MG63 (cell line): ENCODE results near the gene GLT8D1. TPM values are rescaled to one million over a fixed set of nuclear protein-coding genes. Genes with fewer than 3 reads are reported as not detected.

Source experiments
- DNase-seq: peaks from one replicate; pipeline ENCODE4 v3.0.0-alpha.2; 2020
- H3K27me3 ChIP-seq: fragments of 250-450 bp; sonication (Bioruptor Pico); 2 replicates; pipeline ENCODE4 v1.5.1; 2020; ENCODE audit warnings: mild to moderate bottlenecking, moderate library complexity
- H3K36me3 ChIP-seq: fragments of 250-450 bp; sonication (Bioruptor Pico); 2 replicates; pipeline ENCODE4 v1.5.1; 2020; ENCODE audit warnings: mild to moderate bottlenecking, moderate library complexity
- H3K4me3 ChIP-seq: fragments of 250-450 bp; sonication (Bioruptor Pico); 2 replicates; pipeline ENCODE4 v1.5.1; 2020; ENCODE audit warnings: mild to moderate bottlenecking, moderate library complexity
- H3K9me3 ChIP-seq: fragments of 250-450 bp; sonication (Bioruptor Pico); 2 replicates; pipeline ENCODE4 v1.5.1; 2020; ENCODE audit warnings: mild to moderate bottlenecking, moderate library complexity
- total RNA-seq: library from RNA; depleted of rRNA; stranded (reverse); fragments of >200 nt; shearing (Covaris generic); gene quantifications from 2 replicates; pipeline ENCODE4 v1.2.3, GENCODE V29; 2014; ENCODE audit warnings: low replicate concordance

Gene GLT8D1
- total RNA-seq, 1 experiment from 2014 or later, result 56.1 TPM

- no peak for DNase-seq
- H3K27me3 ChIP-seq, result no peaks in the 10 kb centered on the region
- no peaks in the 10 kb centered on the region for H3K9me3 ChIP-seq
- H3K36me3 ChIP-seq, result 0 out of 2 replicates have a peak, but pooled peaks cover 2% of the 10 kb centered on the region
- H3K4me3 ChIP-seq, result no peak overlapping the region
These were observed 15.6 kb upstream of the GLT8D1 start for GRCh38 chr3:52721002-52721729.

- Histone ChIP-seq H3K27me3 (no peaks in the 10 kb centered on the region), H3K36me3 (0 out of 2 replicates have a peak, but pooled peaks cover 2% of the 10 kb centered on the region), H3K4me3 (no peak overlapping the region), H3K9me3 (no peaks in the 10 kb centered on the region)
- DNase-seq, result no peak
These were observed 14.0 kb upstream of the GLT8D1 start for GRCh38 chr3:52719618-52720017.

- H3K9me3 ChIP-seq, result no peaks in the 10 kb centered on the region
- H3K27me3 ChIP-seq, result no peaks in the 10 kb centered on the region
- no peak overlapping the region for H3K4me3 ChIP-seq
- no peak for DNase-seq
- 0 out of 2 replicates have a peak, but pooled peaks cover 2% of the 10 kb centered on the region for H3K36me3 ChIP-seq
These were observed 10.2 kb upstream of the GLT8D1 start for GRCh38 chr3:52715714-52716305.

GRCh38 chr3:52714335-52715302 is 9.0 kb upstream of the GLT8D1 start:
- 0 out of 2 replicates have a peak, but pooled peaks cover 2% of the 10 kb centered on the region for H3K36me3 ChIP-seq
- H3K27me3 ChIP-seq, result no peaks in the 10 kb centered on the region
- no peak for DNase-seq
- no peaks in the 10 kb centered on the region for H3K9me3 ChIP-seq
- no peak overlapping the region for H3K4me3 ChIP-seq

- H3K27me3 ChIP-seq, result no peaks in the 10 kb centered on the region
- no peaks in the 10 kb centered on the region for H3K9me3 ChIP-seq
- no peak for DNase-seq
- H3K36me3 ChIP-seq, result peaks cover 13% of the 10 kb centered on the region
- H3K4me3 ChIP-seq, result no peak overlapping the region
These were observed 7.0 kb upstream of the GLT8D1 start for GRCh38 chr3:52712291-52713212.

GRCh38 chr3:52710512-52710911 is 4.9 kb upstream of the GLT8D1 start:
- DNase-seq, result no peak
- H3K4me3 ChIP-seq, result no peak overlapping the region
- H3K9me3 ChIP-seq, result no peaks in the 10 kb centered on the region
- H3K27me3 ChIP-seq, result no peaks in the 10 kb centered on the region
- peaks cover 13% of the 10 kb centered on the region for H3K36me3 ChIP-seq

GRCh38 chr3:52707585-52707984 is 2.0 kb upstream of the GLT8D1 start:
- Histone ChIP-seq H3K36me3 (peaks cover 13% of the 10 kb centered on the region), H3K27me3 (no peaks in the 10 kb centered on the region), H3K9me3 (no peaks in the 10 kb centered on the region), H3K4me3 (no peak overlapping the region; the same call in 1 of the 2 replicates)
- DNase-seq, result no peak

- H3K4me3 ChIP-seq, result peak overlapping the region; percentile 94
- peaks cover 13% of the 10 kb centered on the region for H3K36me3 ChIP-seq
- no peaks in the 10 kb centered on the region for H3K9me3 ChIP-seq
- H3K27me3 ChIP-seq, result no peaks in the 10 kb centered on the region
- no peak for DNase-seq
These were observed 228 bp downstream of the GLT8D1 start for GRCh38 chr3:52705438-52705687.

GRCh38 chr3:52704611-52705437 is 767 bp downstream of the GLT8D1 start:
- H3K9me3 ChIP-seq, result no peaks in the 10 kb centered on the region
- H3K27me3 ChIP-seq, result no peaks in the 10 kb centered on the region
- H3K36me3 ChIP-seq, result peaks cover 13% of the 10 kb centered on the region
- DNase-seq, result no peak
- peak overlapping the region; percentile 94 for H3K4me3 ChIP-seq

GRCh38 chr3:52703341-52703740 is 2.2 kb downstream of the GLT8D1 start:
- no peaks in the 10 kb centered on the region for H3K9me3 ChIP-seq
- no peak for DNase-seq
- no peaks in the 10 kb centered on the region for H3K27me3 ChIP-seq
- H3K4me3 ChIP-seq, result peak overlapping the region; percentile 94
- H3K36me3 ChIP-seq, result peaks cover 9% of the 10 kb centered on the region

- H3K9me3 ChIP-seq, result no peaks in the 10 kb centered on the region
- no peak overlapping the region for H3K4me3 ChIP-seq
- no peak for DNase-seq
- peaks cover 50% of the 10 kb centered on the region for H3K36me3 ChIP-seq
- no peaks in the 10 kb centered on the region for H3K27me3 ChIP-seq
These were observed 8.0 kb downstream of the GLT8D1 start for GRCh38 chr3:52697632-52697965.

GRCh38 chr3:52696830-52697631 is 8.6 kb downstream of the GLT8D1 start:
- no peaks in the 10 kb centered on the region for H3K27me3 ChIP-seq
- peaks cover 52% of the 10 kb centered on the region for H3K36me3 ChIP-seq
- DNase-seq, result no peak
- H3K4me3 ChIP-seq, result no peak overlapping the region
- H3K9me3 ChIP-seq, result no peaks in the 10 kb centered on the region

- peaks cover 61% of the 10 kb centered on the region for H3K36me3 ChIP-seq
- H3K4me3 ChIP-seq, result no peak overlapping the region
- no peaks in the 10 kb centered on the region for H3K27me3 ChIP-seq
- no peak for DNase-seq
- no peaks in the 10 kb centered on the region for H3K9me3 ChIP-seq
These were observed 9.6 kb downstream of the GLT8D1 start for GRCh38 chr3:52695798-52696671.

GRCh38 chr3:52694528-52695189 is 10.9 kb downstream of the GLT8D1 start:
- no peaks in the 10 kb centered on the region for H3K27me3 ChIP-seq
- no peaks in the 10 kb centered on the region for H3K9me3 ChIP-seq
- no peak overlapping the region for H3K4me3 ChIP-seq
- H3K36me3 ChIP-seq, result peaks cover 74% of the 10 kb centered on the region
- no peak for DNase-seq
